ENCODE measurements around the gene CD300C. TPM values are rescaled to one million over a fixed set of nuclear protein-coding genes. Genes with fewer than 3 reads are reported as not detected.

Gene CD300C
- total and polyA plus RNA-seq, 10 of the 15 experiments (the other 5 are each of a cell fraction or from before 2014, with no cell fraction given), result 0.12 to 0.38 (median 0.23) TPM; not detected in 3

DNA sequence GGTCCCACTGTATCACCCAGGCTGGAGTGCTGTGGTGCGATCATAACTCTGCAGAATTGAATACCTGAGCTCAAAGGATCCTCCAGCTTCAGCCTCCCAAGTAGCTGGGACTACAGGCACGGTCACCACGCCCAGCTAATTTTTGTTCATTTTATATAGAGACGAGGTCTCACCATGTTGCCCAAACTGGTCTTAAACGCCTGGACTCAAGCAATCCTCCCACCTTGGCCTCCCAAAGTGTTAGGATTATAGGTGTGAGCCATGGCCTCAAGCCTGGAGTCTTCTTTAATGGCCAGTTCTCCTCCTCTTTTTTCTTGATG, 15.1 kb downstream of the CD300C start:
- in situ Hi-C loops (cut with MboI) (no loop called here), intact Hi-C loops (cut with micrococcal nuclease; ENCODE audit: unreplicated experiment) (loop anchor here (5.0 kb wide), 1 partner anchor 228 kb away; no protein-coding TSS in a partner anchor)
- no peak overlapping the region for H3K27ac ChIP-seq (ENCODE audit: control insufficient read depth, insufficient read depth)
- SMC1A ChIA-PET (ENCODE audit: uncharacterized antibody, unreplicated experiment), result interaction anchor here (1.5 to 7.5 kb wide), 8 partner anchors 9 to 162 kb away, joined by 3 to 45 read pairs (median 18); partner anchors contain the start of gene GPR142
- WGBS (ENCODE audit: insufficient coverage, insufficient replicate concordance, low lambda C conversion rate, missing lambda C conversion rate), result 20% methylated on average over 5 of the region's 5 CpGs
- POLR2A ChIA-PET, result interaction anchor here (1.0 to 1.3 kb wide), 2 partner anchors 12 to 31 kb away, joined by 3 read pairs; no protein-coding TSS in a partner anchor
- H3K4me1 ChIP-seq (ENCODE audit: control insufficient read depth, insufficient read depth, low read length), result peaks cover 7% of the 10 kb centered on the region
- H3K9ac ChIP-seq (ENCODE audit: control insufficient read depth, insufficient read depth, low read length), result no peak overlapping the region
- H3K4me2 ChIP-seq (ENCODE audit: control insufficient read depth, insufficient read depth), result no peak overlapping the region
- H3K27me3 ChIP-seq (replicated peaks in 1 of 2; ENCODE audit: control insufficient read depth in 2 of 2, insufficient read depth in 2 of 2, low read length in 1 of 2), result peaks cover 0 to 1% of the 10 kb centered on the region in 2 experiments; a peak in 1 of 4 replicates
- H3K79me2 ChIP-seq (ENCODE audit: control insufficient read depth, insufficient read depth, low read length), result no peaks in the 10 kb centered on the region
- no peak overlapping the region for H3K4me3 ChIP-seq
- CTCF ChIA-PET, result interaction anchor here (0.7 to 5.8 kb wide), 14 partner anchors 11 to 285 kb away, joined by 3 to 68 read pairs (median 12); partner anchors contain the start of gene GPR142
- no peaks in the 10 kb centered on the region for H3K36me3 ChIP-seq (ENCODE audit: control insufficient read depth in 2 of 2, insufficient read depth in 2 of 2, low read length in 1 of 2)
- no peaks in the 10 kb centered on the region for H4K20me1 ChIP-seq (ENCODE audit: control insufficient read depth, insufficient read depth)
- ATAC-seq (no peak), FAIRE-seq (no peak), DNase-seq (ENCODE audit: low read depth, low spot score) (no peak)
- RAD21 ChIA-PET (ENCODE audit: unreplicated experiment), result interaction anchor here (0.8 to 3.7 kb wide), 12 partner anchors 18 to 235 kb away, joined by 3 to 45 read pairs (median 6); partner anchors contain the start of gene GPR142
- BruUV-seq (replicated peaks), result no TSS peak
- no peaks in the 10 kb centered on the region; the same call in 2 of the 3 replicates for H3K9me3 ChIP-seq (replicated peaks; ENCODE audit: control insufficient read depth, insufficient read depth, low read length)
- no peak overlapping the region for H2AFZ ChIP-seq (ENCODE audit: control insufficient read depth, low read depth, low read length)
- TF ChIP-seq IKZF1 (conservative IDR thresholded peaks at IDR 0.05) (no peak), MXI1 (IDR thresholded peaks at IDR 0.05; ENCODE audit: low read depth, low read length) (no peak), ETV6 (conservative IDR thresholded peaks at IDR 0.05 in 1 of 2, IDR thresholded peaks at IDR 0.05 in 1 of 2; ENCODE audit: borderline replicate concordance in 1 of 2, low read depth in 1 of 2) (no peak), FOXK2 (IDR thresholded peaks at IDR 0.05) (no peak), ZNF622 (IDR thresholded peaks at IDR 0.05) (no peak), TCF3 (IDR thresholded peaks at IDR 0.05; ENCODE audit: borderline replicate concordance, insufficient read depth, low read depth, low read length) (no peak), NFXL1 (IDR thresholded peaks at IDR 0.05; ENCODE audit: borderline replicate concordance) (no peak), MEF2B (IDR thresholded peaks at IDR 0.05; ENCODE audit: partially characterized antibody, poor library complexity, severe bottlenecking) (no peak), FOS (IDR thresholded peaks at IDR 0.05; ENCODE audit: borderline replicate concordance, extremely low read depth, insufficient read length) (no peak), STAT3 (IDR thresholded peaks at IDR 0.05; ENCODE audit: low read depth, low read length) (no peak), POLR2AphosphoS5 (IDR thresholded peaks at IDR 0.05; ENCODE audit: low read length) (no peak), GABPA (IDR thresholded peaks at IDR 0.05; ENCODE audit: low read depth) (no peak)
- TF ChIP-seq, protein P1, sequence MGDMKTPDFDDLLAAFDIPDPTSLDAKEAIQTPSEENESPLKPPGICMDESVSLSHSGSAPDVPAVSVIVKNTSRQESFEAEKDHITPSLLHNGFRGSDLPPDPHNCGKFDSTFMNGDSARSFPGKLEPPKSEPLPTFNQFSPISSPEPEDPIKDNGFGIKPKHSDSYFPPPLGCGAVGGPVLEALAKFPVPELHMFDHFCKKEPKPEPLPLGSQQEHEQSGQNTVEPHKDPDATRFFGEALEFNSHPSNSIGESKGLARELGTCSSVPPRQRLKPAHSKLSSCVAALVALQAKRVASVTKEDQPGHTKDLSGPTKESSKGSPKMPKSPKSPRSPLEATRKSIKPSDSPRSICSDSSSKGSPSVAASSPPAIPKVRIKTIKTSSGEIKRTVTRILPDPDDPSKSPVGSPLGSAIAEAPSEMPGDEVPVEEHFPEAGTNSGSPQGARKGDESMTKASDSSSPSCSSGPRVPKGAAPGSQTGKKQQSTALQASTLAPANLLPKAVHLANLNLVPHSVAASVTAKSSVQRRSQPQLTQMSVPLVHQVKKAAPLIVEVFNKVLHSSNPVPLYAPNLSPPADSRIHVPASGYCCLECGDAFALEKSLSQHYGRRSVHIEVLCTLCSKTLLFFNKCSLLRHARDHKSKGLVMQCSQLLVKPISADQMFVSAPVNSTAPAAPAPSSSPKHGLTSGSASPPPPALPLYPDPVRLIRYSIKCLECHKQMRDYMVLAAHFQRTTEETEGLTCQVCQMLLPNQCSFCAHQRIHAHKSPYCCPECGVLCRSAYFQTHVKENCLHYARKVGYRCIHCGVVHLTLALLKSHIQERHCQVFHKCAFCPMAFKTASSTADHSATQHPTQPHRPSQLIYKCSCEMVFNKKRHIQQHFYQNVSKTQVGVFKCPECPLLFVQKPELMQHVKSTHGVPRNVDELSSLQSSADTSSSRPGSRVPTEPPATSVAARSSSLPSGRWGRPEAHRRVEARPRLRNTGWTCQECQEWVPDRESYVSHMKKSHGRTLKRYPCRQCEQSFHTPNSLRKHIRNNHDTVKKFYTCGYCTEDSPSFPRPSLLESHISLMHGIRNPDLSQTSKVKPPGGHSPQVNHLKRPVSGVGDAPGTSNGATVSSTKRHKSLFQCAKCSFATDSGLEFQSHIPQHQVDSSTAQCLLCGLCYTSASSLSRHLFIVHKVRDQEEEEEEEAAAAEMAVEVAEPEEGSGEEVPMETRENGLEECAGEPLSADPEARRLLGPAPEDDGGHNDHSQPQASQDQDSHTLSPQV (IDR thresholded peaks at IDR 0.05), result no peak
- TF ChIP-seq, protein P2, sequence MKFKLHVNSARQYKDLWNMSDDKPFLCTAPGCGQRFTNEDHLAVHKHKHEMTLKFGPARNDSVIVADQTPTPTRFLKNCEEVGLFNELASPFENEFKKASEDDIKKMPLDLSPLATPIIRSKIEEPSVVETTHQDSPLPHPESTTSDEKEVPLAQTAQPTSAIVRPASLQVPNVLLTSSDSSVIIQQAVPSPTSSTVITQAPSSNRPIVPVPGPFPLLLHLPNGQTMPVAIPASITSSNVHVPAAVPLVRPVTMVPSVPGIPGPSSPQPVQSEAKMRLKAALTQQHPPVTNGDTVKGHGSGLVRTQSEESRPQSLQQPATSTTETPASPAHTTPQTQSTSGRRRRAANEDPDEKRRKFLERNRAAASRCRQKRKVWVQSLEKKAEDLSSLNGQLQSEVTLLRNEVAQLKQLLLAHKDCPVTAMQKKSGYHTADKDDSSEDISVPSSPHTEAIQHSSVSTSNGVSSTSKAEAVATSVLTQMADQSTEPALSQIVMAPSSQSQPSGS (IDR thresholded peaks at IDR 0.05; ENCODE audit: low read length), result no peak
- TF ChIP-seq, protein P3, sequence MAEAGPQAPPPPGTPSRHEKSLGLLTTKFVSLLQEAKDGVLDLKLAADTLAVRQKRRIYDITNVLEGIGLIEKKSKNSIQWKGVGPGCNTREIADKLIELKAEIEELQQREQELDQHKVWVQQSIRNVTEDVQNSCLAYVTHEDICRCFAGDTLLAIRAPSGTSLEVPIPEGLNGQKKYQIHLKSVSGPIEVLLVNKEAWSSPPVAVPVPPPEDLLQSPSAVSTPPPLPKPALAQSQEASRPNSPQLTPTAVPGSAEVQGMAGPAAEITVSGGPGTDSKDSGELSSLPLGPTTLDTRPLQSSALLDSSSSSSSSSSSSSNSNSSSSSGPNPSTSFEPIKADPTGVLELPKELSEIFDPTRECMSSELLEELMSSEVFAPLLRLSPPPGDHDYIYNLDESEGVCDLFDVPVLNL (IDR thresholded peaks at IDR 0.05; ENCODE audit: low read depth, low read length), result no peak
- TF ChIP-seq, protein P4, sequence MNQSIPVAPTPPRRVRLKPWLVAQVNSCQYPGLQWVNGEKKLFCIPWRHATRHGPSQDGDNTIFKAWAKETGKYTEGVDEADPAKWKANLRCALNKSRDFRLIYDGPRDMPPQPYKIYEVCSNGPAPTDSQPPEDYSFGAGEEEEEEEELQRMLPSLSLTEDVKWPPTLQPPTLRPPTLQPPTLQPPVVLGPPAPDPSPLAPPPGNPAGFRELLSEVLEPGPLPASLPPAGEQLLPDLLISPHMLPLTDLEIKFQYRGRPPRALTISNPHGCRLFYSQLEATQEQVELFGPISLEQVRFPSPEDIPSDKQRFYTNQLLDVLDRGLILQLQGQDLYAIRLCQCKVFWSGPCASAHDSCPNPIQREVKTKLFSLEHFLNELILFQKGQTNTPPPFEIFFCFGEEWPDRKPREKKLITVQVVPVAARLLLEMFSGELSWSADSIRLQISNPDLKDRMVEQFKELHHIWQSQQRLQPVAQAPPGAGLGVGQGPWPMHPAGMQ (IDR thresholded peaks at IDR 0.05; ENCODE audit: borderline replicate concordance), result no peak

All from GM12878 (cell line).